Measurements from ENCODE around the gene HOXC13.
A peak's percentile ranks its signal among the peaks of the same experiment; 100 is the strongest.

The HOXC13 gene

DNA sequence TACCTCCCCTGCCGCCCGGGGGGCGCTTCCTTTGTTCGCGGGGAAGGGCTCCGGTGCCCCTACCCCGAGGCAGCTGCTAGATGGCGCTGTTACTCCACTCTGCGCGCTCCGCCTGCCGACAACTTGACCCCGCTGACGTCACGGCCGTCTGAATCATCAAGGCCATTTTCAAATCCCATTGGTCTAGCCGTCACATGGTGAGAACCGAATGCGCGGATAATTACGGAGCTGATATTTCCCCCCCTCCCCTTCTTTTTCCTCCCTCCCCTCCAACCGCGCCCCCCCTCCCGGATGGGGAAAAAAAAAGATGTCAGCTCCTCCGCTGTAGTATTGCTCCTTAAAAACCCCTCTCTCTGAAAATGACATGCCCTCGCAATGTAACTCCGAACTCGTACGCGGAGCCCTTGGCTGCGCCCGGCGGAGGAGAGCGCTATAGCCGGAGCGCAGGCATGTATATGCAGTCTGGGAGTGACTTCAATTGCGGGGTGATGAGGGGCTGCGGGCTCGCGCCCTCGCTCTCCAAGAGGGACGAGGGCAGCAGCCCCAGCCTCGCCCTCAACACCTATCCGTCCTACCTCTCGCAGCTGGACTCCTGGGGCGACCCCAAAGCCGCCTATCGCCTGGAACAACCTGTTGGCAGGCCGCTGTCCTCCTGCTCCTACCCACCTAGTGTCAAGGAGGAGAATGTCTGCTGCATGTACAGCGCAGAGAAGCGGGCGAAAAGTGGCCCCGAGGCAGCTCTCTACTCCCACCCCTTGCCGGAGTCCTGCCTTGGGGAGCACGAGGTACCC is 46.5 kb downstream of the HOXC13 start, which contains the start of gene HOXC10 (continued):
- TF ChIP-seq ZNF366 (tag by site-specific recombination; conservative IDR thresholded peaks at IDR 0.05) (0 out of 2 replicates have a peak, but pooled peaks have one; percentile 14), ZFP41 (tag by site-specific recombination; IDR thresholded peaks at IDR 0.05; ENCODE audit: borderline replicate concordance) (no peak), BCL11B (tag by site-specific recombination; IDR thresholded peaks at IDR 0.05; ENCODE audit: low read depth) (no peak), BCL11A (tag by site-specific recombination; IDR thresholded peaks at IDR 0.05; ENCODE audit: low read depth) (0 out of 2 replicates have a peak, but pooled peaks have one; percentile 42), ZBTB48 (tag by site-specific recombination; IDR thresholded peaks at IDR 0.05) (no peak), KLF10 (tag by site-specific recombination; IDR thresholded peaks at IDR 0.05) (peak; percentile 30; the same call in 1 of the 2 replicates), SCRT2 (tag by site-specific recombination; IDR thresholded peaks at IDR 0.05) (peak; percentile 97), ZXDB (tag by site-specific recombination; IDR thresholded peaks at IDR 0.05) (peak; percentile 45; the same call in 1 of the 2 replicates), IKZF3 (tag by site-specific recombination; IDR thresholded peaks at IDR 0.05) (no peak), ZNF184 (tag by site-specific recombination; IDR thresholded peaks at IDR 0.05) (no peak), SP7 (tag by site-specific recombination; IDR thresholded peaks at IDR 0.05) (peak; percentile 66), ZNF596 (tag by site-specific recombination; IDR thresholded peaks at IDR 0.05) (no peak), OVOL3 (tag by site-specific recombination; IDR thresholded peaks at IDR 0.05) (no peak), MEIS1 (CRISPR knock-in tag; IDR thresholded peaks at IDR 0.05; ENCODE audit: borderline replicate concordance) (no peak), SP3 (tag by site-specific recombination; IDR thresholded peaks at IDR 0.05) (peak; percentile 38; the same call in 1 of the 2 replicates), ZNF660 (tag by site-specific recombination; IDR thresholded peaks at IDR 0.05) (peak; percentile 76; the same call in 1 of the 2 replicates), ZNF221 (tag by site-specific recombination; IDR thresholded peaks at IDR 0.05; ENCODE audit: borderline replicate concordance) (no peak), ZEB2 (tag by site-specific recombination; IDR thresholded peaks at IDR 0.05) (peak; percentile 70), GLIS2 (tag by site-specific recombination; IDR thresholded peaks at IDR 0.05) (peak; percentile 53), WT1 (tag by site-specific recombination; IDR thresholded peaks at IDR 0.05) (0 out of 2 replicates have a peak, but pooled peaks have one; percentile 29), ZNF391 (tag by site-specific recombination; IDR thresholded peaks at IDR 0.05; ENCODE audit: borderline replicate concordance, low read depth) (peak; percentile 51; the same call in 1 of the 2 replicates), ZNF626 (tag by site-specific recombination; IDR thresholded peaks at IDR 0.05) (no peak), EGR2 (tag by site-specific recombination; IDR thresholded peaks at IDR 0.05; ENCODE audit: low read depth) (no peak), GLIS1 (tag by site-specific recombination; IDR thresholded peaks at IDR 0.05) (peak; percentile 67)
- TF ChIP-seq, protein P1, sequence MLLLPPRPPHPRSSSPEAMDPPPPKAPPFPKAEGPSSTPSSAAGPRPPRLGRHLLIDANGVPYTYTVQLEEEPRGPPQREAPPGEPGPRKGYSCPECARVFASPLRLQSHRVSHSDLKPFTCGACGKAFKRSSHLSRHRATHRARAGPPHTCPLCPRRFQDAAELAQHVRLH (tag by site-specific recombination; IDR thresholded peaks at IDR 0.05): no peak
- TF ChIP-seq, protein P2, sequence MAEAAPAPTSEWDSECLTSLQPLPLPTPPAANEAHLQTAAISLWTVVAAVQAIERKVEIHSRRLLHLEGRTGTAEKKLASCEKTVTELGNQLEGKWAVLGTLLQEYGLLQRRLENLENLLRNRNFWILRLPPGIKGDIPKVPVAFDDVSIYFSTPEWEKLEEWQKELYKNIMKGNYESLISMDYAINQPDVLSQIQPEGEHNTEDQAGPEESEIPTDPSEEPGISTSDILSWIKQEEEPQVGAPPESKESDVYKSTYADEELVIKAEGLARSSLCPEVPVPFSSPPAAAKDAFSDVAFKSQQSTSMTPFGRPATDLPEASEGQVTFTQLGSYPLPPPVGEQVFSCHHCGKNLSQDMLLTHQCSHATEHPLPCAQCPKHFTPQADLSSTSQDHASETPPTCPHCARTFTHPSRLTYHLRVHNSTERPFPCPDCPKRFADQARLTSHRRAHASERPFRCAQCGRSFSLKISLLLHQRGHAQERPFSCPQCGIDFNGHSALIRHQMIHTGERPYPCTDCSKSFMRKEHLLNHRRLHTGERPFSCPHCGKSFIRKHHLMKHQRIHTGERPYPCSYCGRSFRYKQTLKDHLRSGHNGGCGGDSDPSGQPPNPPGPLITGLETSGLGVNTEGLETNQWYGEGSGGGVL (tag by site-specific recombination; IDR thresholded peaks at IDR 0.05): peak; percentile 87
- TF ChIP-seq, protein P3, sequence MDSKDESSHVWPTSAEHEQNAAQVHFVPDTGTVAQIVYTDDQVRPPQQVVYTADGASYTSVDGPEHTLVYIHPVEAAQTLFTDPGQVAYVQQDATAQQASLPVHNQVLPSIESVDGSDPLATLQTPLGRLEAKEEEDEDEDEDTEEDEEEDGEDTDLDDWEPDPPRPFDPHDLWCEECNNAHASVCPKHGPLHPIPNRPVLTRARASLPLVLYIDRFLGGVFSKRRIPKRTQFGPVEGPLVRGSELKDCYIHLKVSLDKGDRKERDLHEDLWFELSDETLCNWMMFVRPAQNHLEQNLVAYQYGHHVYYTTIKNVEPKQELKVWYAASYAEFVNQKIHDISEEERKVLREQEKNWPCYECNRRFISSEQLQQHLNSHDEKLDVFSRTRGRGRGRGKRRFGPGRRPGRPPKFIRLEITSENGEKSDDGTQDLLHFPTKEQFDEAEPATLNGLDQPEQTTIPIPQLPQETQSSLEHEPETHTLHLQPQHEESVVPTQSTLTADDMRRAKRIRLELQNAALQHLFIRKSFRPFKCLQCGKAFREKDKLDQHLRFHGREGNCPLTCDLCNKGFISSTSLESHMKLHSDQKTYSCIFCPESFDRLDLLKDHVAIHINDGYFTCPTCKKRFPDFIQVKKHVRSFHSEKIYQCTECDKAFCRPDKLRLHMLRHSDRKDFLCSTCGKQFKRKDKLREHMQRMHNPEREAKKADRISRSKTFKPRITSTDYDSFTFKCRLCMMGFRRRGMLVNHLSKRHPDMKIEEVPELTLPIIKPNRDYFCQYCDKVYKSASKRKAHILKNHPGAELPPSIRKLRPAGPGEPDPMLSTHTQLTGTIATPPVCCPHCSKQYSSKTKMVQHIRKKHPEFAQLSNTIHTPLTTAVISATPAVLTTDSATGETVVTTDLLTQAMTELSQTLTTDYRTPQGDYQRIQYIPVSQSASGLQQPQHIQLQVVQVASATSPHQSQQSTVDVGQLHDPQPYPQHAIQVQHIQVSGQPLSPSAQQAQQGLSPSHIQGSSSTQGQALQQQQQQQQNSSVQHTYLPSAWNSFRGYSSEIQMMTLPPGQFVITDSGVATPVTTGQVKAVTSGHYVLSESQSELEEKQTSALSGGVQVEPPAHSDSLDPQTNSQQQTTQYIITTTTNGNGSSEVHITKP (tag by site-specific recombination; IDR thresholded peaks at IDR 0.05): 0 out of 2 replicates have a peak, but pooled peaks have one; percentile 13
- TF ChIP-seq, protein P4, sequence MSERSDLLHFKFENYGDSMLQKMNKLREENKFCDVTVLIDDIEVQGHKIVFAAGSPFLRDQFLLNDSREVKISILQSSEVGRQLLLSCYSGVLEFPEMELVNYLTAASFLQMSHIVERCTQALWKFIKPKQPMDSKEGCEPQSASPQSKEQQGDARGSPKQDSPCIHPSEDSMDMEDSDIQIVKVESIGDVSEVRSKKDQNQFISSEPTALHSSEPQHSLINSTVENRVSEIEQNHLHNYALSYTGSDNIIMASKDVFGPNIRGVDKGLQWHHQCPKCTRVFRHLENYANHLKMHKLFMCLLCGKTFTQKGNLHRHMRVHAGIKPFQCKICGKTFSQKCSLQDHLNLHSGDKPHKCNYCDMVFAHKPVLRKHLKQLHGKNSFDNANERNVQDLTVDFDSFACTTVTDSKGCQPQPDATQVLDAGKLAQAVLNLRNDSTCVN (tag by site-specific recombination; optimal IDR thresholded peaks at IDR 0.05): peak; percentile 34
- TF ChIP-seq, protein P5, sequence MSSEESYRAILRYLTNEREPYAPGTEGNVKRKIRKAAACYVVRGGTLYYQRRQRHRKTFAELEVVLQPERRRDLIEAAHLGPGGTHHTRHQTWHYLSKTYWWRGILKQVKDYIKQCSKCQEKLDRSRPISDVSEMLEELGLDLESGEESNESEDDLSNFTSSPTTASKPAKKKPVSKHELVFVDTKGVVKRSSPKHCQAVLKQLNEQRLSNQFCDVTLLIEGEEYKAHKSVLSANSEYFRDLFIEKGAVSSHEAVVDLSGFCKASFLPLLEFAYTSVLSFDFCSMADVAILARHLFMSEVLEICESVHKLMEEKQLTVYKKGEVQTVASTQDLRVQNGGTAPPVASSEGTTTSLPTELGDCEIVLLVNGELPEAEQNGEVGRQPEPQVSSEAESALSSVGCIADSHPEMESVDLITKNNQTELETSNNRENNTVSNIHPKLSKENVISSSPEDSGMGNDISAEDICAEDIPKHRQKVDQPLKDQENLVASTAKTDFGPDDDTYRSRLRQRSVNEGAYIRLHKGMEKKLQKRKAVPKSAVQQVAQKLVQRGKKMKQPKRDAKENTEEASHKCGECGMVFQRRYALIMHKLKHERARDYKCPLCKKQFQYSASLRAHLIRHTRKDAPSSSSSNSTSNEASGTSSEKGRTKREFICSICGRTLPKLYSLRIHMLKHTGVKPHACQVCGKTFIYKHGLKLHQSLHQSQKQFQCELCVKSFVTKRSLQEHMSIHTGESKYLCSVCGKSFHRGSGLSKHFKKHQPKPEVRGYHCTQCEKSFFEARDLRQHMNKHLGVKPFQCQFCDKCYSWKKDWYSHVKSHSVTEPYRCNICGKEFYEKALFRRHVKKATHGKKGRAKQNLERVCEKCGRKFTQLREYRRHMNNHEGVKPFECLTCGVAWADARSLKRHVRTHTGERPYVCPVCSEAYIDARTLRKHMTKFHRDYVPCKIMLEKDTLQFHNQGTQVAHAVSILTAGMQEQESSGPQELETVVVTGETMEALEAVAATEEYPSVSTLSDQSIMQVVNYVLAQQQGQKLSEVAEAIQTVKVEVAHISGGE (tag by site-specific recombination; conservative IDR thresholded peaks at IDR 0.05; ENCODE audit: low read depth): no peak

All from HEK293 (cell line).